ENCODE data around the gene LTBP3. TPM values are rescaled to one million over a fixed set of nuclear protein-coding genes. Genes with fewer than 3 reads are reported as not detected.

Gene LTBP3
- total RNA-seq, 1 experiment from 2014 or later: 10.6 TPM

DNA sequence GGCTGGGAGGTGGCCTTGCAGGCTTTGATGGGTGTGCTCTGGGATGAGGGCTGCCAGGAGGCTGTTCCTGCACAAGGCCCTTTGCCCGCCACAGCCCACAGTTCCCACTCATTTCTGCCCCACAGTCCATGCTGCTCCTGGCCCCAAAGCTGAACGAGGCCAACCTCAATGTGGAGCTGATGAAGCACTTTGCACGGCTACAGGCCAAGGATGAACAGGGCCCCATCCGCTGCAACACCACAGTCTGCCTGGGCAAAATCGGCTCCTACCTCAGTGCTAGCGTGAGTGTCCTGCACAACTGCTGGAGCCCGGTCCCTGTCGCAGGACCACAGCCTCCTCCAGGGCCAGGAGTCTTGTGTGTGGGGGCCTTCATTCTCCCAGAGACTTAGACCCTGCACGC, 23.1 kb downstream of the LTBP3 start:
- no peak overlapping the region for H4K91ac ChIP-seq (ENCODE audit: insufficient read length, low read depth, low read length)
- H3K27ac Mint-ChIP-seq: no peak overlapping the region
- H4K20me1 ChIP-seq (ENCODE audit: control insufficient read depth, insufficient read depth, insufficient read length): no peaks in the 10 kb centered on the region
- no peak overlapping the region for H4K8ac ChIP-seq (replicated peaks; ENCODE audit: insufficient read length, low read depth, low read length)
- H2AFZ ChIP-seq (ENCODE audit: low read length): no peak overlapping the region
- no peak overlapping the region for H3K4me2 ChIP-seq (ENCODE audit: insufficient read depth, insufficient read length, low read length)
- no peak overlapping the region for H4K5ac ChIP-seq (ENCODE audit: insufficient read length, low read depth, low read length)
- H3K27me3 ChIP-seq (ENCODE audit: insufficient read depth, low read length): no peaks in the 10 kb centered on the region
- no peak overlapping the region for H2AK5ac ChIP-seq (ENCODE audit: insufficient read length, low read length)
- H3K36me3 Mint-ChIP-seq (ENCODE audit: insufficient read depth in 1 of 3, low read depth in 3 of 3): peaks cover 10 to 59% (median 50%) of the 10 kb centered on the region in 3 experiments
- WGBS (ENCODE audit: extremely low coverage, insufficient read length, low lambda C conversion rate): no CpG with 5 or more reads among the region's 9 CpGs
- H3K4me3 Mint-ChIP-seq: no peak overlapping the region
- no peak overlapping the region for H2BK15ac ChIP-seq (ENCODE audit: low read depth, low read length)
- H3K79me2 ChIP-seq (ENCODE audit: insufficient read depth, low read length): no peaks in the 10 kb centered on the region
- H3K4ac ChIP-seq (ENCODE audit: low read depth, low read length): no peak overlapping the region
- H3K9ac ChIP-seq (ENCODE audit: extremely low read depth, insufficient read length, low read length): no peak overlapping the region
- H3K79me1 ChIP-seq (ENCODE audit: insufficient read depth, low read depth, low read length, poor library complexity, severe bottlenecking): no peaks in the 10 kb centered on the region
- no peak overlapping the region for H2BK5ac ChIP-seq (ENCODE audit: insufficient read length, low read length)
- DNase-seq: no peak
- H3K14ac ChIP-seq (ENCODE audit: insufficient read depth, low read length): no peak overlapping the region
- no peak overlapping the region for H3K56ac ChIP-seq (ENCODE audit: insufficient read length, low read depth, low read length)
- no peak overlapping the region for H2BK12ac ChIP-seq (ENCODE audit: insufficient read length, low read depth, low read length)
- no peak overlapping the region for H3K27ac ChIP-seq (ENCODE audit: insufficient read length, low read depth, low read length)
- H3K27me3 Mint-ChIP-seq (ENCODE audit: low read depth): peaks cover 15% of the 10 kb centered on the region
- H3T11ph ChIP-seq (ENCODE audit: low read length): no peak overlapping the region
- peaks cover 0 to 2% of the 10 kb centered on the region in 2 experiments; a peak in 1 of 4 replicates for H3K4me1 Mint-ChIP-seq
- no peaks in the 10 kb centered on the region for H3K9me3 ChIP-seq (ENCODE audit: control insufficient read depth, low read depth, low read length)
- no peaks in the 10 kb centered on the region for H3K4me1 ChIP-seq (ENCODE audit: insufficient read depth, low read length)
- no peaks in the 10 kb centered on the region; a peak in 1 of 5 replicates for H3K9me3 Mint-ChIP-seq
- H2BK120ac ChIP-seq (ENCODE audit: low read depth, low read length, poor library complexity, severe bottlenecking): no peak overlapping the region
- H3K23me2 ChIP-seq (ENCODE audit: insufficient read length, low read depth, low read length, poor library complexity, severe bottlenecking): peaks cover 10% of the 10 kb centered on the region
- no peak overlapping the region for H2BK20ac ChIP-seq (ENCODE audit: low read depth, low read length, poor library complexity, severe bottlenecking)
- TF ChIP-seq, protein P1, sequence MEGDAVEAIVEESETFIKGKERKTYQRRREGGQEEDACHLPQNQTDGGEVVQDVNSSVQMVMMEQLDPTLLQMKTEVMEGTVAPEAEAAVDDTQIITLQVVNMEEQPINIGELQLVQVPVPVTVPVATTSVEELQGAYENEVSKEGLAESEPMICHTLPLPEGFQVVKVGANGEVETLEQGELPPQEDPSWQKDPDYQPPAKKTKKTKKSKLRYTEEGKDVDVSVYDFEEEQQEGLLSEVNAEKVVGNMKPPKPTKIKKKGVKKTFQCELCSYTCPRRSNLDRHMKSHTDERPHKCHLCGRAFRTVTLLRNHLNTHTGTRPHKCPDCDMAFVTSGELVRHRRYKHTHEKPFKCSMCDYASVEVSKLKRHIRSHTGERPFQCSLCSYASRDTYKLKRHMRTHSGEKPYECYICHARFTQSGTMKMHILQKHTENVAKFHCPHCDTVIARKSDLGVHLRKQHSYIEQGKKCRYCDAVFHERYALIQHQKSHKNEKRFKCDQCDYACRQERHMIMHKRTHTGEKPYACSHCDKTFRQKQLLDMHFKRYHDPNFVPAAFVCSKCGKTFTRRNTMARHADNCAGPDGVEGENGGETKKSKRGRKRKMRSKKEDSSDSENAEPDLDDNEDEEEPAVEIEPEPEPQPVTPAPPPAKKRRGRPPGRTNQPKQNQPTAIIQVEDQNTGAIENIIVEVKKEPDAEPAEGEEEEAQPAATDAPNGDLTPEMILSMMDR (conservative IDR thresholded peaks at IDR 0.05): no peak
- no peak overlapping the region for H3K18ac ChIP-seq (ENCODE audit: insufficient read length, low read depth, low read length)
- no peak overlapping the region for H3K23ac ChIP-seq (ENCODE audit: insufficient read length, low read depth, low read length)

Data from H9 (cell line).